Esophagus mucosa (tissue), 1 donor: ENCODE results near the gene CAMK1D. TPM values are rescaled to one million over a fixed set of nuclear protein-coding genes. Genes with fewer than 3 reads are reported as not detected.
"Not testable (repeated sequence)": the region's sequence is repeated elsewhere in the genome, so short reads cannot be mapped to it uniquely, and the experiment has no call there.

Source experiments
- ATAC-seq: fragments of 200-7000 bp; cut with Tn5 transposase; one replicate; pipeline ENCODE4 v1.9.1; 2020
- total RNA-seq: library from RNA; stranded (reverse); gene quantifications from one replicate; pipeline ENCODE4 v1.2.4, GENCODE V29; 2023
- donor health status: DM: yes; HTN: yes; CAD: no.

The CAMK1D gene
- total RNA-seq, 1 donor from 2014 or later, result 10.7 TPM

- peak; percentile 28 for ATAC-seq
These were observed 452.1 kb downstream of the CAMK1D start for GRCh38 chr10:12801214-12802087.

GRCh38 chr10:12803776-12804175 lies 454.4 kb downstream of the CAMK1D start:
- ATAC-seq, result no peak

GRCh38 chr10:12806228-12807095 lies 457.1 kb downstream of the CAMK1D start:
- ATAC-seq, result peak; percentile 15

- peak; percentile 11 for ATAC-seq
These were observed 457.9 kb downstream of the CAMK1D start for GRCh38 chr10:12807096-12807755.

GRCh38 chr10:12808014-12808613 lies 458.8 kb downstream of the CAMK1D start:
- ATAC-seq, result no peak

GRCh38 chr10:12810046-12810445 lies 460.7 kb downstream of the CAMK1D start:
- ATAC-seq, result not testable (repeated sequence)

- ATAC-seq, result no peak
These were observed 462.5 kb downstream of the CAMK1D start for GRCh38 chr10:12811826-12812225.

GRCh38 chr10:12812571-12812970 lies 463.2 kb downstream of the CAMK1D start:
- no peak for ATAC-seq

GRCh38 chr10:12814166-12814565 lies 464.8 kb downstream of the CAMK1D start:
- ATAC-seq, result no peak

- no peak for ATAC-seq
These were observed 469.7 kb downstream of the CAMK1D start for GRCh38 chr10:12819071-12819470.

GRCh38 chr10:12819656-12820055 lies 470.3 kb downstream of the CAMK1D start:
- ATAC-seq, result peak; percentile 25

- ATAC-seq, result no peak
These were observed 473.0 kb downstream of the CAMK1D start for GRCh38 chr10:12822126-12822892.

- ATAC-seq, result no peak
These were observed 473.5 kb downstream of the CAMK1D start for GRCh38 chr10:12822893-12823170.

- no peak for ATAC-seq
These were observed 474.0 kb downstream of the CAMK1D start for GRCh38 chr10:12823328-12823727.

GRCh38 chr10:12825260-12825849 lies 476.0 kb downstream of the CAMK1D start:
- ATAC-seq, result no peak

- ATAC-seq, result no peak
These were observed 477.5 kb downstream of the CAMK1D start for GRCh38 chr10:12826800-12827372.

- ATAC-seq, result no peak
These were observed 479.4 kb downstream of the CAMK1D start for GRCh38 chr10:12828736-12829135.

GRCh38 chr10:12829831-12830390 lies 480.6 kb downstream of the CAMK1D start:
- no peak for ATAC-seq

GRCh38 chr10:12832096-12832495 lies 482.7 kb downstream of the CAMK1D start:
- no peak for ATAC-seq

- ATAC-seq, result no peak
These were observed 484.1 kb downstream of the CAMK1D start for GRCh38 chr10:12833451-12833850.
